Endothelial cell of umbilical vein (primary cell): ENCODE measurements around the gene ATP6V1G3. TPM values are rescaled to one million over a fixed set of nuclear protein-coding genes. Genes with fewer than 3 reads are reported as not detected.

Experiments used
- BruUV-seq: library from RNA; stranded (reverse); fragments of 400-500 nt; replicated peaks from 2 replicates; lab custom pipeline; 2021; lab: Mats Ljungman, UMichigan
- CTCF ChIA-PET: fragments of 300-600, 350-600 bp; sonication (Branson Sonifier 250); formaldehyde crosslinking; loops from one replicate; lab custom pipeline; 2021; ENCODE audit warnings: antibody characterized with exemption, inconsistent platforms; lab: Charles Lee
- POLR2A ChIA-PET: fragments of 300-600, 350-600 bp; sonication (Branson Sonifier 250); formaldehyde crosslinking; loops from one replicate; lab custom pipeline; 2021; ENCODE audit warnings: antibody characterized with exemption, inconsistent platforms; lab: Charles Lee
- DNase-seq: peaks from one replicate; pipeline ENCODE4 v3.0.0-alpha.2; 2011; ENCODE audit warnings: low read depth, low spot score
- FAIRE-seq: peaks from 2 replicates; lab custom pipeline; 2011; peaks lifted over from hg19 to GRCh38; lab: Jason Lieb, UNC
- H2AFZ ChIP-seq: 2 replicates; pipeline ENCODE4 v1.6.0; 2012; ENCODE audit warnings: low read depth, low read length, control low read depth, inconsistent platforms
- H3K27ac ChIP-seq: 2 replicates; pipeline ENCODE4 v1.5.1; 2011; ENCODE audit warnings: low read depth, mild to moderate bottlenecking, control low read depth, low read length, moderate library complexity; ENCODE audit not compliant: insufficient read depth
- H3K27me3 ChIP-seq, 2 experiments: 2 replicates each; pipeline versions ENCODE4 v1.6.0 to v1.6.1; 2011; ENCODE audit warnings: low read length in 2 of 2, mixed read lengths in 1 of 2; ENCODE audit not compliant: control insufficient read depth in 2 of 2, insufficient read depth in 2 of 2
- H3K36me3 ChIP-seq, 2 experiments: 2 replicates in 1 of 2; 3 replicates in 1 of 2; pipeline ENCODE4 v1.5.1; 2011; ENCODE audit warnings: low read length in 2 of 2, mild to moderate bottlenecking in 1 of 2, moderate library complexity in 1 of 2; ENCODE audit not compliant: control insufficient read depth in 2 of 2, insufficient read depth in 2 of 2; ENCODE audit errors: extremely low read depth in 1 of 2
- H3K4me1 ChIP-seq: 3 replicates; pipeline ENCODE4 v1.5.1; 2011; ENCODE audit warnings: mild to moderate bottlenecking, low read length; ENCODE audit not compliant: control insufficient read depth, insufficient read depth; ENCODE audit errors: extremely low read depth
- H3K4me2 ChIP-seq: 2 replicates; pipeline ENCODE4 v1.6.1; 2011; ENCODE audit warnings: low read length, control low read depth, mixed read lengths; ENCODE audit not compliant: insufficient read depth
- H3K4me3 ChIP-seq, 3 experiments: fragments of 200-600 bp in 1 of 3; sonication (generic), shearing (Covaris generic) in 1 of 3; replicated peaks in 1 of 3; 2 replicates each; pipeline ENCODE4 v1.5.1; 2011 to 2016; ENCODE audit warnings: control low read depth in 3 of 3, low read length in 3 of 3, mild to moderate bottlenecking in 2 of 3, inconsistent platforms in 1 of 3, low read depth in 1 of 3, moderate library complexity in 1 of 3; ENCODE audit not compliant: insufficient read depth in 1 of 3
- H3K79me2 ChIP-seq: 2 replicates; pipeline ENCODE4 v1.6.0; 2012; ENCODE audit warnings: low read length, inconsistent platforms; ENCODE audit not compliant: control insufficient read depth, insufficient read depth
- H3K9ac ChIP-seq: replicated peaks from 2 replicates; pipeline ENCODE3; 2011; ENCODE audit warnings: low read length, control low read depth; ENCODE audit not compliant: insufficient read depth; ENCODE audit errors: extremely low read depth
- H3K9me1 ChIP-seq: replicated peaks from 3 replicates; pipeline ENCODE4 v1.6.0; 2011; ENCODE audit warnings: mild to moderate bottlenecking, low read length; ENCODE audit not compliant: control insufficient read depth, insufficient read depth; ENCODE audit errors: extremely low read depth
- H3K9me3 ChIP-seq: replicated peaks from 2 replicates; pipeline ENCODE4 v1.5.1; 2012; ENCODE audit warnings: low read length, inconsistent platforms; ENCODE audit not compliant: control insufficient read depth, insufficient read depth
- H4K20me1 ChIP-seq: replicated peaks from 2 replicates; pipeline ENCODE3; 2011; ENCODE audit warnings: mild to moderate bottlenecking, low read length; ENCODE audit not compliant: control insufficient read depth, insufficient read depth; ENCODE audit errors: extremely low read depth
- CTCF ChIP-seq, 2 donors: IDR thresholded peaks; 1 replicate in 1 of 2; 2 replicates in 1 of 2; pipeline ENCODE4 v1.5.1; 2011; ENCODE audit warnings: low read length in 2 of 2, mild to moderate bottlenecking in 2 of 2, moderate library complexity in 2 of 2, control low read depth in 1 of 2, inconsistent platforms in 1 of 2, low read depth in 1 of 2; ENCODE audit not compliant: insufficient read depth in 1 of 2; ENCODE audit errors: extremely low read depth in 1 of 2
- EZH2 ChIP-seq: IDR thresholded peaks from 2 replicates; pipeline ENCODE4 v1.6.1; 2012; ENCODE audit warnings: borderline replicate concordance, low read depth, mild to moderate bottlenecking, moderate library complexity, low read length, inconsistent platforms; ENCODE audit not compliant: severe bottlenecking
- FOS ChIP-seq: IDR thresholded peaks from 2 replicates; pipeline ENCODE4 v1.6.1; 2011; ENCODE audit warnings: mild to moderate bottlenecking, low read length, moderate library complexity, borderline replicate concordance; ENCODE audit not compliant: insufficient read depth
- GATA2 ChIP-seq: IDR thresholded peaks from 2 replicates; pipeline ENCODE4 v1.7.0; 2011; ENCODE audit warnings: low read depth, mild to moderate bottlenecking, moderate library complexity, mixed read lengths, low read length; ENCODE audit not compliant: insufficient read length, insufficient read depth
- POLR2A ChIP-seq: IDR thresholded peaks from 2 replicates; pipeline ENCODE4 v1.6.1; 2012; ENCODE audit warnings: low read depth, mild to moderate bottlenecking, control low read depth, low read length
- POLR2AphosphoS5 ChIP-seq: IDR thresholded peaks from 2 replicates; pipeline ENCODE4 v1.6.1; 2012; ENCODE audit warnings: low read depth, mild to moderate bottlenecking, control low read depth, low read length, moderate library complexity; ENCODE audit not compliant: insufficient read depth
- dilution Hi-C: fragments of 300-500 bp; cut with MboI; formaldehyde crosslinking; loops from one replicate; pipeline ENCODE4 v1.15.0; 2019; ENCODE audit warnings: low sequenced_read_pairs; ENCODE audit not compliant: extremely low pct_ligation_motif_present
- intact Hi-C: fragments of 100-400 bp; cut with micrococcal nuclease; formaldehyde crosslinking; loops from one replicate; pipeline ENCODE4 v1.10.0; 2022
- polyA plus RNA-seq, 4 experiments: library from polyadenylated mRNA; depleted of rRNA in 3 of 4; stranded (reverse) in 3 of 4; unstranded in 1 of 4; fragments of >200 nt; gene quantifications; 2 replicates each; pipeline versions ENCODE4 v1.2.1 to v1.2.3, GENCODE V29; 2011 to 2012; ENCODE audit warnings: missing spikeins in 1 of 4
- total RNA-seq: library from RNA; stranded (reverse); gene quantifications from 2 replicates; pipeline ENCODE4 v1.2.3, GENCODE V29; 2021
- TF ChIP-seq, protein P1 (sequence below): IDR thresholded peaks from 2 replicates; pipeline ENCODE4 v1.6.1; 2011; ENCODE audit not compliant: insufficient read depth, insufficient read length

ATP6V1G3 gene
- total and polyA plus RNA-seq, 2 donors (not counting 3 experiments of a cell fraction or from before 2014, with no cell fraction given) = not detected

GRCh38 chr1:198495631-198496030 is 44.8 kb downstream of the ATP6V1G3 start:
- ChIA-PET CTCF (no interaction called here), POLR2A (no interaction called here)
- Histone ChIP-seq H3K4me1 (peaks cover 30% of the 10 kb centered on the region), H3K4me2 (no peak overlapping the region), H2AFZ (no peak overlapping the region), H3K36me3 (no peaks in the 10 kb centered on the region), H3K79me2 (no peaks in the 10 kb centered on the region), H3K9ac (no peak overlapping the region), H3K9me1 (no peaks in the 10 kb centered on the region), H3K27me3 (no peaks in the 10 kb centered on the region), H3K27ac (no peak overlapping the region), H4K20me1 (no peaks in the 10 kb centered on the region), H3K4me3 (no peak overlapping the region), H3K9me3 (no peaks in the 10 kb centered on the region)
- no peak for DNase-seq
- no TSS peak for BruUV-seq
- no peak for TF ChIP-seq GATA2
- dilution Hi-C loops (no loop called here), intact Hi-C loops (loop anchor here (2.0 kb wide), 1 partner anchor 33 kb away; no protein-coding TSS in a partner anchor)
- FAIRE-seq = no peak

DNA sequence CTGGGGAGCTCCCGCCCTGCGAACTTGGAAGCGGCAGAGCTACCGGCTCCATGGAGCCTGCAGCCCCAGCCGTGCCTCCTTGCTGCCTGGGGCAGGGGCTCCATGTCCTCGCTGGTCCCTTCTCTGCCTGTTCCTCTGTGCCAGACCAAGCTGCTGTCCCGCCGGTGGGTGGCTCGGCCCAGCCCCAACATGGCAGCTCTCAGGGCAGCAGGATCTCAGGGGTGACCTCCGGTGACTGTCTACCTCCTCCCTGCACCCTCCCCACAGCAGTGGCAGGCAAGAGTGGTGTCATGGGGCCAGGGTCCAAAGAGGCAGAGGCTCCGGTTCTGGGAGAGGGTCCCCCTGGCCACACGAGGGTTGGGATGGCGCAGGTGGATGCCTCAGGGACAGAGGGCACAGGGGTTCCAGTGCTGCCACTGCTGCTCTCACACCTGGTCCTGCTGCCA is 45.8 kb downstream of the ATP6V1G3 start:
- Histone ChIP-seq H3K36me3 (no peaks in the 10 kb centered on the region), H3K79me2 (no peaks in the 10 kb centered on the region), H4K20me1 (no peaks in the 10 kb centered on the region), H3K4me1 (peaks cover 30% of the 10 kb centered on the region), H3K4me2 (no peak overlapping the region), H3K9ac (no peak overlapping the region), H3K4me3 (no peak overlapping the region), H3K27ac (no peak overlapping the region), H3K9me3 (no peaks in the 10 kb centered on the region), H3K9me1 (no peaks in the 10 kb centered on the region), H2AFZ (no peak overlapping the region), H3K27me3 (no peaks in the 10 kb centered on the region)
- POLR2A ChIA-PET = no interaction called here
- DNase-seq (no peak), FAIRE-seq (no peak)
- TF ChIP-seq CTCF (IDR thresholded peaks at IDR 0.05; ENCODE audit: extremely low read depth in 1 of 2, insufficient read depth in 1 of 2, low read depth in 1 of 2, low read length in 2 of 2) (no peak), EZH2 (no peak), POLR2A (no peak), POLR2AphosphoS5 (no peak), FOS (no peak), GATA2 (no peak)
- TF ChIP-seq, protein P1, sequence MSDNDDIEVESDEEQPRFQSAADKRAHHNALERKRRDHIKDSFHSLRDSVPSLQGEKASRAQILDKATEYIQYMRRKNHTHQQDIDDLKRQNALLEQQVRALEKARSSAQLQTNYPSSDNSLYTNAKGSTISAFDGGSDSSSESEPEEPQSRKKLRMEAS = no peak
- intact Hi-C loops = loop anchor here (5.0 kb wide), 1 partner anchor 173 kb away; no protein-coding TSS in a partner anchor
- CTCF ChIA-PET = no interaction called here
- no TSS peak for BruUV-seq
- dilution Hi-C loops = no loop called here
